Activated CD8-positive, alpha-beta memory T cell treated with anti-CD3 and anti-CD28 coated beads for 4 hours (primary cell): ENCODE data around the gene RASA2.
"Not testable (repeated sequence)": the region's sequence is repeated elsewhere in the genome, so short reads cannot be mapped to it uniquely, and the experiment has no call there.

ENCODE experiments used
- DNase-seq, 2 donors: peaks; one replicate each; pipeline ENCODE4 v3.0.0-alpha.2; 2020; ENCODE audit warnings: low read depth in 2 of 2

The RASA2 gene

GRCh38 chr3:141456301-141456625 lies 30.6 kb upstream of the RASA2 start:
- DNase-seq = no peak

GRCh38 chr3:141457624-141458236 lies 29.1 kb upstream of the RASA2 start:
- DNase-seq = no peak

GRCh38 chr3:141459008-141459407 lies 27.8 kb upstream of the RASA2 start:
- DNase-seq = no peak

GRCh38 chr3:141460097-141460704 lies 26.6 kb upstream of the RASA2 start:
- peak; percentile 76 to 78 for DNase-seq

- no peak for DNase-seq
Measured at GRCh38 chr3:141462176-141462859, 24.5 kb upstream of the RASA2 start.

- DNase-seq = no peak
Measured at GRCh38 chr3:141465221-141465620, 21.6 kb upstream of the RASA2 start.

- DNase-seq = no peak
Measured at GRCh38 chr3:141466633-141467169, 20.1 kb upstream of the RASA2 start.

- no peak for DNase-seq
Measured at GRCh38 chr3:141469720-141470119, 17.1 kb upstream of the RASA2 start.

GRCh38 chr3:141471160-141471559 lies 15.7 kb upstream of the RASA2 start:
- no peak for DNase-seq

- no peak for DNase-seq
Measured at GRCh38 chr3:141476033-141476432, 10.8 kb upstream of the RASA2 start.

GRCh38 chr3:141477224-141477623 lies 9.6 kb upstream of the RASA2 start:
- no peak for DNase-seq

- DNase-seq = no peak
Measured at GRCh38 chr3:141478139-141478538, 8.7 kb upstream of the RASA2 start.

GRCh38 chr3:141478840-141479239 lies 8.0 kb upstream of the RASA2 start:
- DNase-seq = not testable (repeated sequence)

GRCh38 chr3:141482245-141482922 lies 4.4 kb upstream of the RASA2 start:
- DNase-seq = no peak

- DNase-seq = no peak
Measured at GRCh38 chr3:141484701-141485287, 2.0 kb upstream of the RASA2 start.

GRCh38 chr3:141485641-141486495 lies 959 bp upstream of the RASA2 start:
- DNase-seq = no peak

- no peak for DNase-seq
Measured at GRCh38 chr3:141486496-141486745, 406 bp upstream of the RASA2 start.

GRCh38 chr3:141487521-141488252 lies 860 bp downstream of the RASA2 start:
- DNase-seq = peak; percentile 49 to 70

- no peak for DNase-seq
Measured at GRCh38 chr3:141489203-141489602, 2.4 kb downstream of the RASA2 start.

GRCh38 chr3:141491081-141491480 lies 4.3 kb downstream of the RASA2 start:
- DNase-seq = no peak

- DNase-seq = no peak
Measured at GRCh38 chr3:141491929-141492328, 5.1 kb downstream of the RASA2 start.
